ENCODE data around the gene KCND3.

The KCND3 gene

DNA sequence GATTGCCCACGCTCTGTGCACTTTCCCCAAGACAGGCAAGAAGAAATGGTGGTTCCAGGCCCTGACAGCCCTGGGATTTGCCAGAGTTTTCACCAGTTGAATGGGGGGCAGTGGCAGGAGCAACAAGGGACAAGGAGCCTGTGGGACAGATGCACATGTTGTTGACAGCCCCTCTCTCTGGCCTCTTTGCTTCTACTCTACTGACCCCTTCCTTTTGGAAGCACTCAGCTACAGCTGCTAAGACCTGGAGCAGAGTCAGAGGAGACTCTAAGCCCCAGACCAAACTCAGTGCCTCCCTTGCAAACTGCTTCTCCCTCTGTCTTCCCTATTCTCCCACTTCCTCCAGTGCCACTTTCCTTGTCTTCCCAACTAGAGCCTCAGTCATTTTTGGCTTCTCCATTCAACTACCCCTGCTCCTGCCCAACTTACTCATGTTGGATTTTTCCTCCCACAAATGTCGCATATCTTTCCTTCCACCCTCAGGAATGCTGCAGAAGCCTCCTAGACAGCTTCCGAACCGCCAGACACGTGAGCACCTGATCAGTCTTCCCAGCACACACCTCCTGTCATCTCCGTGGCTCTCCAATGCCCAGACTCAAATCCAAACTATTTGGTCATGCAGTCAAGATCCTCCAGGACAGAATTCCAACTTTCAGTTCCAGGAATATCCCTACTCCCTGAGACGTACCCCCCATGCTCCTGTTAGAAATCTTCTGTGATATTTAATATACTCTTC lies 259.4 kb downstream of the KCND3 start:
- no peak for DNase-seq (ENCODE audit: low spot score)

DNA sequence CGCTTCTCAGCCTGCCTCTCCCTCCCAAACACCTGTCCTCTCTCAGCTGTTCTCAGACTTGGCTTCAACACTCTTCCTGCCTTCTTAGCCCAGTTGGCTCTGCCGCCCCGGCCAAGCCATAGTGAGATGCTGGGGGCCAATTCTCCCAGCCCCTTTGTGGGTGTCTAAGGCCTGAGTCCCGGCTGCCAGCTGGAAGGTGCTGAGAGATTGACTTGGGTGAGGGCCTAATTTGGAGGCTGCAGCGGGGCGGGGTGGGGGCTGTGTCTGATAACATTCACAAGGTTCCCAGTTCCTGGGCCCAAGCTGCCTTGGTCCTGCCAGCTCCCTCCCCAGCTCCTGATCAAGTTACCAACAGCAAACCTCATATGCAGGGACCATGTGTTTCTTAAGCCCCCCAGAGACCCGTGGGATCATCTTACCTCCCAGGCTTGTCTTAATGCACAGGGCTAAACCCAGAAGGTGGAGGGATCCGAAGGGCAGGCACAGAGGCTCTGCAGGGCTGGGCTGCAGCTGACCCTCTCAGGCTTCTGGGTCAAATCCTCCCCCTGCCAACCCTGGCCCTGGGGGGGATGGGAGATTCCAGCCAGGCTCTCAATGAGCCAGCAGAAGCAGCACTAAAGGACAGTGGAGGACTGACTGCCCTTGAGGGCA lies 260.1 kb downstream of the KCND3 start:
- no peak for DNase-seq (ENCODE audit: low spot score)

DNA sequence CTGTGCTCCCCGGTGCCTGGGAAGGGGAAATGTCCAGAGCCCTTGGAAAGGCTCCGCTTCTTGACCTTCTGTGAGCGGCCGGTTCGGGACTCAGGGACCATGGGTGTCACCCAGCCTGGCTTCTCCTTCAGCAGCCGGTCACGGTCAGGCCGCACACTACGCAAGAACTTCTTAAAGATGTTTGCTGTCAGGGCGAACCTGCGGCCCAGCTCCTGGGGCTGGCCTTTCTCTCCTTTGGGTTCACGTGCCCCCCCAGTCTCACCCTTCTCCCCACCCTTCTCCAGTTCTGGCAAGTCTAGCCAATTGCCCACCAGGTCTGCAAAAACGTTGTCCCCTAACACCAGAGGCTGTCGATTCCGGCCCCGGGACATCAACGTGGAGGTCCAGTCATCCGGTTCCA lies 262.4 kb downstream of the KCND3 start:
- no peak for DNase-seq (ENCODE audit: low spot score)

DNA sequence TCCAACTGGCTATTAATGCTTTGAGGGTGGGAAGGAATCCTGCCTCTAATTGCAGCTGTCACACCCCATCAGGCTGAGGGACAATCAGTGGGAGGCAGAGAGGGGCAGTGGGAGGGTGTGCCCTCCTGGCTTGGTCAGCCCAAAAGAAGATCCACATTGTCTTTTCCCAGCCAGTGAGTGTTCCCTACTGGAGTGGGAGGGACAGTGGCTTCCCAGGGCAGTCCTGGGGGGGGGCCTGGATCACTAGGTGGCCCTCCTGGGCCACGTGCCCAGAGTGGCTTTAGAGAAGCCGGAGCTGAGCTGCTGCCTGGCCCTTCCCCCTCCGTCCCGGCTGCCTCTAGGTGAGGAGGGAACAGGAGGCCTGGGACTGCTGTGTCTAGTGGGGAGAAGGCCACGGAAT lies 264.3 kb downstream of the KCND3 start:
- DNase-seq (ENCODE audit: low spot score): no peak

DNA sequence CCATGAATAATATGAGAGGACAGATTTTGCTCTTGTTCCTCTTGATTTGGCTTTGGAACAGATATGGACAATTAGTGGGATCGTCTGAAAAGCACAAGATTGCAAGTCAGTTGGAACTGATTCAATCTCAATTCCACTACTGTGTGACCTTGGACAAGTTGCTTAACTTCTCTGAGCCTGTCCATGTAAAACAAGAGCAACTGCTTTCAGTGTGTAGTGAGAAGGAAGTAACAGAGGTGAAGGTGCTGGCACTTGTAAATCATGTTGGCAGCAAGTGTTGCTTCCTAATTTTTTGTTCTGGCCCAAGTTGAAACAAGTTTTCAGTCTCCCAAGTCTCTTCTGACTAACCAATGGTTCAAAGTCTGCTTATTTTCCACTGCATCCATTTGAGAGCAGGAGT lies 265.6 kb downstream of the KCND3 start:
- no peak for DNase-seq (ENCODE audit: low spot score)

DNA sequence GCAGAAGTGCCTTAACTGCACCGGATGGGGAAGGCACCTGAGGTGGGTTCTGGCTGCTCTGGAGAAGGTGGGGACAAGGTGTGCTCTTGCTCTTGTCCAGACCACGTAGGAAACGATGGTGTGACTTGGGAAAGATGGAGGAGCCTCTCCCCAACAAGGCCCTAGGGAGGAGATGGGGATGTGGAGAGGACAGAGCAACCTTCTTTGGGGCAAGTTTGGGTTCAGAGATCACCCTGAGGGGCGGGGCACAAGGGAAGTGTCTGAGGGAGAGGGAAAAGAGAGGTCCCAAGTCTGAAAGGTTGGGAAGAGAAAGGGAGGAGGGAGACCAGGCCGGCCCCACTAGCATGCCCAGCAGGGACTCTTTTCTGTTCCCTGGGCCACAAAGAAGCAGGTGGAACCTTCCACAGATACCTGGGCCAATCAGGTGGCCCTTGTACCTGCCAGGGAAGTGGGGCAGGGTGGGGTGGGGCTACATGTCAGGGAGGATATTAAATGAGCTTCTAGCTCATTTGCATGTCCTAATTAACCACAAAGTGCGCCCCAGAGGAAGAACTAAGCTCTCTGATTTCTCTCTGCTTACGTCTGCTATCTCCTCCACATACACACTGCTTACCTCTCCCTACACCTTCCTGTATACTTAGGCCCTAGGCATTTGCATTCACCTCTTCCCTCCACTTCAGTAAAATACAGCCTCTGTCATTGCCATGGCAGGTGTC lies 266.2 kb downstream of the KCND3 start:
- no peak for DNase-seq (ENCODE audit: low spot score)

DNA sequence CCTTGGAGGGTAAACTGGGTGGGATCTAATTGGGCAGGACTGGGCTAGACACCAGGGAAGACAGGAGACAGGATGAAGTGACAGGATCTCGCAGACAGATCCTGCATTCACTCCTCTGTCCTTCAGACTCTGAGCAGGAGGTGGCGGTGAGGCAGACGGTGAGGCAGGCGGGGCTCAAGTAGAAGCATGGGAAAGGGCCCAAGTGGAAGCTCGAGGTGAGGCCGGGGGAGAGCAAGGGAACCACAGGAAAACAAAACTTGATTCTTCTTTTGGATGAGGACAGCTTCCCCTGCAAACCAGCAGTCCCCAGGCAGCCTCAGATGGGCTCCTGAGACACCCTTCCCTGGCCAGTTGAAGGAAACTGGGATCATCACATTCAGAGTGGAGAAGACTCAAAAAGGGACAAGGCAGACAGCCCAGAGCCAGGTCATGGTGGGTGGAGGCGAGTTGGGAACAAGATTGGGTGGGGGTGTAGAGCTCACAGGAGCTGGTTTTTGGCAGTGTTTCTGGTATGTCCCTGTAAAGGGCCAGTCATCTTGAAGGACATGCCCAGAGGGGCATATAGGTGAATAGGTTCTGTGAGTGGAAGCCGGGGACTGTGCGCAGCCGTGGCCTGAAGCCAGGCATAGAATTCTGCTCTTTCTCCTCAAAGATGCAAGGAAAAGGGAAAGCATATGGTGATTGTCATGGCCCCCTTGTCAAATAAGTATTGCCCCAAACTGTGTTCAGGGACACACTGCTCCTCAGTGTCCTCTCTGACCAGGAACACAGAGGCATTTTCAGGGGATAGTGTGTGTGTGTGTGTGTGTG lies 268.3 kb downstream of the KCND3 start:
- no peak for DNase-seq (ENCODE audit: low spot score)

Measured in activated CD4-positive, alpha-beta T cell treated with anti-CD3 and anti-CD28 coated beads, Interleukin-2, Interleukin-4, amounts not matched to agents 100 ng/mL and 50 ng/mL, durations not matched to agents 16 hours and 8 hours (primary cell).